Esophagus mucosa (tissue), 1 donor: ENCODE data around the gene F3. TPM values are rescaled to one million over a fixed set of nuclear protein-coding genes. Genes with fewer than 3 reads are reported as not detected.
A peak's percentile ranks its signal among the peaks of the same experiment; 100 is the strongest.

Experiments
- ATAC-seq: fragments of 200-7000 bp; cut with Tn5 transposase; one replicate; pipeline ENCODE4 v1.9.1; 2020
- total RNA-seq: library from RNA; stranded (reverse); gene quantifications from one replicate; pipeline ENCODE4 v1.2.4, GENCODE V29; 2023
- donor health status: DM: yes; HTN: yes; CAD: no.

Gene F3
- total RNA-seq, 1 donor from 2014 or later, result 18.4 TPM

- ATAC-seq, result no peak
Measured at GRCh38 chr1:94552071-94552586, 10.6 kb upstream of the F3 start.

- no peak for ATAC-seq
Measured at GRCh38 chr1:94551449-94551848, 9.9 kb upstream of the F3 start.

GRCh38 chr1:94550800-94551241 is 9.3 kb upstream of the F3 start:
- peak; percentile 82 for ATAC-seq

GRCh38 chr1:94550396-94550795 is 8.8 kb upstream of the F3 start:
- no peak for ATAC-seq

- ATAC-seq, result no peak
Measured at GRCh38 chr1:94549706-94550105, 8.1 kb upstream of the F3 start.

GRCh38 chr1:94544706-94545490 is 3.3 kb upstream of the F3 start:
- no peak for ATAC-seq

- no peak for ATAC-seq
Measured at GRCh38 chr1:94543893-94544635, 2.5 kb upstream of the F3 start.

- peak; percentile 8 for ATAC-seq
Measured at GRCh38 chr1:94543001-94543400, 1.4 kb upstream of the F3 start.

- ATAC-seq, result no peak
Measured at GRCh38 chr1:94542088-94542870, 720 bp upstream of the F3 start.

GRCh38 chr1:94540440-94541245 is 916 bp downstream of the F3 start:
- ATAC-seq, result no peak

GRCh38 chr1:94539496-94539895 is 2.1 kb downstream of the F3 start:
- peak; percentile 56 for ATAC-seq

GRCh38 chr1:94538243-94538827 is 3.2 kb downstream of the F3 start:
- no peak for ATAC-seq

GRCh38 chr1:94537254-94537653 is 4.3 kb downstream of the F3 start:
- ATAC-seq, result no peak

- no peak for ATAC-seq
Measured at GRCh38 chr1:94535879-94536278, 5.7 kb downstream of the F3 start.

GRCh38 chr1:94535095-94535494 is 6.5 kb downstream of the F3 start:
- no peak for ATAC-seq

- peak; percentile 38 for ATAC-seq
Measured at GRCh38 chr1:94532077-94532476, 9.5 kb downstream of the F3 start.

GRCh38 chr1:94531664-94532063 is 9.9 kb downstream of the F3 start:
- no peak for ATAC-seq

GRCh38 chr1:94530373-94530878 is 11.1 kb downstream of the F3 start:
- ATAC-seq, result no peak

GRCh38 chr1:94529416-94529815 is 12.1 kb downstream of the F3 start:
- ATAC-seq, result no peak

- ATAC-seq, result no peak
Measured at GRCh38 chr1:94528826-94529225, 12.7 kb downstream of the F3 start.

- ATAC-seq, result no peak
Measured at GRCh38 chr1:94528299-94528698, 13.3 kb downstream of the F3 start.
